Measurements from ENCODE around the gene SCARB1. TPM values are rescaled to one million over a fixed set of nuclear protein-coding genes. Genes with fewer than 3 reads are reported as not detected.

Gene SCARB1
- total RNA-seq, 1 donor from 2014 or later = 81.1 TPM

GRCh38 chr12:124872068-124872719 is 8.5 kb upstream of the SCARB1 start:
- DNase-seq (ENCODE audit: low spot score in 2 of 2) = no peak
- no peaks in the 10 kb centered on the region for H3K4me1 ChIP-seq
- no peaks in the 10 kb centered on the region for H3K36me3 ChIP-seq
- H3K9me3 ChIP-seq = no peaks in the 10 kb centered on the region
- H3K4me3 ChIP-seq = no peak overlapping the region
- H3K27ac ChIP-seq = no peak overlapping the region
- intact Hi-C loops (cut with DNase I) = no loop called here
- H3K27me3 ChIP-seq = no peaks in the 10 kb centered on the region
- no peak for TF ChIP-seq CTCF (IDR thresholded peaks at IDR 0.05)

- no peaks in the 10 kb centered on the region for H3K9me3 ChIP-seq
- TF ChIP-seq CTCF (IDR thresholded peaks at IDR 0.05) = no peak
- DNase-seq (ENCODE audit: low spot score in 2 of 2) = no peak
- no peak overlapping the region for H3K27ac ChIP-seq
- no peaks in the 10 kb centered on the region for H3K27me3 ChIP-seq
- no peaks in the 10 kb centered on the region for H3K4me1 ChIP-seq
- H3K4me3 ChIP-seq = no peak overlapping the region
- no peaks in the 10 kb centered on the region for H3K36me3 ChIP-seq
- intact Hi-C loops (cut with DNase I) = no loop called here
Observed at GRCh38 chr12:124871297-124871696, 7.6 kb upstream of the SCARB1 start.

- intact Hi-C loops (cut with DNase I) = no loop called here
- Histone ChIP-seq H3K27me3 (no peaks in the 10 kb centered on the region), H3K9me3 (no peaks in the 10 kb centered on the region), H3K4me3 (no peak overlapping the region), H3K36me3 (no peaks in the 10 kb centered on the region), H3K4me1 (no peaks in the 10 kb centered on the region), H3K27ac (no peak overlapping the region)
- no peak for TF ChIP-seq CTCF (IDR thresholded peaks at IDR 0.05)
- DNase-seq (ENCODE audit: low spot score in 2 of 2) = no peak
Observed at GRCh38 chr12:124870515-124870914, 6.9 kb upstream of the SCARB1 start.

- no peak for TF ChIP-seq CTCF (IDR thresholded peaks at IDR 0.05)
- H3K4me1 ChIP-seq = no peaks in the 10 kb centered on the region
- no peak overlapping the region for H3K4me3 ChIP-seq
- no peak overlapping the region for H3K27ac ChIP-seq
- no peak for DNase-seq (ENCODE audit: low spot score in 2 of 2)
- no peaks in the 10 kb centered on the region for H3K27me3 ChIP-seq
- intact Hi-C loops (cut with DNase I) = no loop called here
- H3K36me3 ChIP-seq = no peaks in the 10 kb centered on the region
- no peaks in the 10 kb centered on the region for H3K9me3 ChIP-seq
Observed at GRCh38 chr12:124869059-124869665, 5.5 kb upstream of the SCARB1 start.

GRCh38 chr12:124868252-124869058 is 4.8 kb upstream of the SCARB1 start:
- Histone ChIP-seq H3K27me3 (no peaks in the 10 kb centered on the region), H3K36me3 (no peaks in the 10 kb centered on the region), H3K4me3 (no peak overlapping the region), H3K4me1 (no peaks in the 10 kb centered on the region), H3K27ac (no peak overlapping the region), H3K9me3 (no peaks in the 10 kb centered on the region)
- TF ChIP-seq CTCF (IDR thresholded peaks at IDR 0.05) = no peak
- no peak for DNase-seq (ENCODE audit: low spot score in 2 of 2)
- intact Hi-C loops (cut with DNase I) = no loop called here
